Fibroblast of peridontal ligament (primary cell): Measurements from ENCODE around the gene RHBDL3.
"Not testable (repeated sequence)": the region's sequence is repeated elsewhere in the genome, so short reads cannot be mapped to it uniquely, and the experiment has no call there.

Experiments
- DNase-seq: peaks from one replicate; pipeline ENCODE4 v3.0.0-alpha.2; 2010; ENCODE audit errors: extremely low read depth

The RHBDL3 gene

DNA sequence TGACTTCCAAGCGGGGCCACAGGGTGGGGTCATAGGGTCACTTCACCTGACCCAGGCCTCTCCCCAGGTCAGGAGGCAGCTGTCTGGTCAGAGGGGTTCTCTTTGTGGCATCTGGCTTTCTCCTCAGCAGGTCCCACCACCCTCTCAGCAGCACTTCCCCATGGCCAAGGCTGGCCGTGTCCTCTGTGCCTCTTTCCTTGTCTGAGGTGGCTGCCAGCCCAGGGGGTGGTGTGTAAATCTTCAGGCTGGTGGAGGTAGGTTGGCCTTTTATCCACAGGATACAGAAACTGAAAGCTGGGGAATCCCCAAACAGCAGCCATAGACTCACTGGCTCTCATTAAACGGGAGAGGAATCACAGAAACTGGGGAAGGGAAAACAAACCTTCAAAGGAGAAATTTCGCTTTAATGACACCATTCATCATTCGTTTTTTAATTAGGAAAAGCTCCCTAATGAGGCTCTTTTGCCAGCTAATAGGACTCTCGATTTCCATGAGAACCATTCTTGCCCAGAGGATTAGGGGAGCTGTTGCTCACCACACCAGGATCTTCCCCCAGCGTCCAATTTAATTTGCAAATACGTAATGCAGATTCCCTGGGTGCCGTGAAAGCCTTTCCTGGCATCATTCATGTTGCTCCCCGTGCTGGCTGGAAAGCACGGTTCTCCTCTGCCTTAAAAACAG, 58.3 kb downstream of the RHBDL3 start:
- peak; percentile 52 for DNase-seq

GRCh38 chr17:32327911-32328310, 62.3 kb downstream of the RHBDL3 start:
- no peak for DNase-seq

DNA sequence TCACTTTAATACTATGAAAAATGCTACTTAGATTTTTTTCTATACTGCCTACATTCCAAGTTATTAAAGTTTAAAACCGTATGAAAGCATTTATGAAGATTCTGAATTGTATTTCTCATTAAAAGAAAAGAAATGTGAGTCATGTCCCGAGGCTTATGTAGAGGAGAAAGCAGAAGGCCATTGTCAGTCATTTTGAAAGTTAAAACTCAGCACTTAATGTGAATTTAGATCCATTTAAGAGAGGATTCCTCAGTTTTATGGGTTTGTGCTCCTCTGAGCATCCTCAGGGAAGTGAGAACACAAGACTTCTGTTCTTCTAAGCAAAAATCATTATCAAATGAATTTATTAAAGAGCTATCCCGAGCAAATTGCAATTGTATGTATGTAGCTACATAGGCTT, 64.5 kb downstream of the RHBDL3 start:
- DNase-seq = no peak

DNA sequence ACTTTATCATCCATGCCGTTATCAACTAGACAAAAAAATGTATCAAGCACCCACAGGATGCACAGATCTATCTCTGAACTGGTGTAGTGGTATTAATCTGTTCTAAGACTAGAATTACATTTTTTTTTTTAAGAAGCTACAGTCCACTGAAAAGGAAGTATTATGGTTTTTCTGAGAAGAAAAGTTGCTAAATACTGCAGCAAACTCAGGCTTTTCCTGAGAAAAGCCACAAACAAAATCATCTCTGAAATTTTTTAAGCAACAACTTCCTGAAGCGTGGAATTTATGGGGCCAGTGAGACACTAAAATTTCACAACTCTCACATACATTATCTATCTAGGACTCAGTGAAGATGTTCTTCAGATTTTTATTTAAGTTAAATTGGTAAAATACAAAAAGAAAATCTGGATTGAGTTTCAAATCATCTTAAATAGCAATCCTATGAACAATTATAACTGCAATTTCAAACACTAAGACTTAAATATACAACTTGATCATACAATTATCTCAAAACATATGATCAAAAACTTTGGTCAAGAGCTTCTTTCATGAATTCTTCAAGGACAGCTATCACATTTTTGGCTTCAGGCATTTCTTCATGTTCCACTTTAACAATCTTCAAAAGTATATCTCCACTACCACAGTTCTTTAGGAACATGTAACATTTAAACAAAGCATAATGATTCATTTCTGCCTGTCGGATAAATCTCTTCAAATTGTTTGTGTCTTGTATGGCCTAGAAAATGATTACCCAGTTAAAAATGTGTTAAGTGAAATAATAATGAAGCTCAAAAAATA, 65.8 kb downstream of the RHBDL3 start:
- no peak for DNase-seq

DNA sequence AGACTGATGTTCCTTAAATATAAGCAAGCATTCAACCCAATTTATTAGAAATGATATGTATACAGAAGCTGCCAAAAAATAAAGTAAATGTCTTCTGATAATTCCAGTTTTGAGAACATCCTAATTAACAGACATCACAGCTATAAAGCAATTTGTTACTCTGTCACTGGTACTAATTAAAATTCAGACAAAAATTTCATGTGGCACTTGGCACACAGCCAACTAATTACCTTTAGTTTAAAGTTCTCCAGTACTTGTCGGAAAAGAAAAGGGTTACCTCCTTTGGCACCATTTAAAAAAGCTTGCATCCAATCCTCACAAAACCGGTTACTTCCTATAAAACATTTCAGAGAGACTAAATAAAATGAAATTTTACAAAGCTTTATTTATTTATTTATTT, 67.6 kb downstream of the RHBDL3 start:
- no peak for DNase-seq

DNA sequence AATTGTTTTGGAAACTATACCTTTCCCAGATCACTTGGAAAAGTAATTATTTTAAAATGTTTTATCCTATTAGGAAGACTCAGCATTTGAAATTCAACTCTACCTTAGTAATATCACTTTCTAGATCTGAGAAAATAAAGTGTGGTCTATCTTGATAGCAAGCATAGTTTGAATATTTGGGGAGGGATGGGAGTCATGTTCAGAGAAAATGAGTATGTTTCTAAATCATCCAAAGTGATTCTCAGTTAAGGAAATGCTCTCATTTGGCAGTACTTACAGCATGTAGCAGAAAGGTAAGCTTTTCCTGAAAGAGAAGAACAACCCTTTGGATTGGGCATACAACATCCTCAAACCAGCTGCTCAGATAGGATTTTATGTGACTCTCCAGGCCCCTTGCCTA, 69.4 kb downstream of the RHBDL3 start:
- no peak for DNase-seq

GRCh38 chr17:32335687-32336086, 70.1 kb downstream of the RHBDL3 start:
- peak; percentile 51 for DNase-seq

- DNase-seq = peak; percentile 31
Measured at GRCh38 chr17:32341141-32341856, 75.7 kb downstream of the RHBDL3 start.

GRCh38 chr17:32341857-32342602, 76.4 kb downstream of the RHBDL3 start, which contains the start of gene C17orf75:
Gene C17orf75, minus strand, starts transcription at chr17:32342173. Its CDS starts 34 bp downstream, at chr17:32342139.
- DNase-seq = peak; percentile 67

- no peak for DNase-seq
Measured at GRCh38 chr17:32342603-32343325, 77.1 kb downstream of the RHBDL3 start.

DNA sequence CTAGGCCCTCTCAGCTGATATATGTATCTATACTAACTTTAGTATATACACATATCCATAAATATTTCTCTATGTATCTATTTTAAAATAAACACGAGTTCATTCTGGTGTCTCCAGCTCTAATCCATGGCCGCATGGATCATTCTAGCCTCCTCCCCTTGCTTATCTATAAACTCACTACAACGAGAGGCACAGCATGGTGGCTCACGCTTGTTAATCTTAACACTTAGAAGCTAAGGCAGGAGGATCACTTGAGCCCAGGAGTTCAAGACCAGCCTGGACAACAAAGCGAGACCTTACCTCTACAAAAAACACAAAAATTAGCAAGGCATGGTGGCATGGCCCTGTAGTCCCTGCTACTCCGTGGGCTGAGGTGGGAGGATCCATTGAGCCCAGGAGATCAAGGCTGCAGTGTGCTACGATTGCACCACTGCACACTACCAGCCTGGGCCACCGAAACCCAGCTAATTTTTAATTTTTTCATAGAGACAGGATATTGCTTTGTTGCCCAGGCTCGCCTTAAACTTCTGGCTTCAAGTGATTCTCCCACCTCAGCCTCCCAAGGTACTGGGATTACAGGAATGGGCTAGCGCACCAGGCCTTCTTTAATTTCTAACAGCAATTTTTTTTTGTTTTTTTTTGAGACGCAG, 80.4 kb downstream of the RHBDL3 start:
- no peak for DNase-seq

DNA sequence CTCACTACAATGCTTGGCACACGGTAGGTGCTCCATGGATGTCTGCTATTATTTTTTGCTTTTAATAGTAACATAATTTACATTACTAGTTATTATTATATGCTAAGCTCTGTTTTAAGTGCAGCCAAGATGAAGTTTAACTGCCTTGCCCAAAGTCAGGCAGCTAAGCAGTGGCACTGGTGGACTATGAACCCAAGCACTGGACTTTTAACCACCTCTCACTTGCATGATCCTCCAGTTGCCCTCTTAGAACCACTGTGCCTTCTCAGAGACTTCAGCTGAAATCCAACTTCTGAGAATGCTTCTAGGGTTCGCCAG, 82.8 kb downstream of the RHBDL3 start:
- DNase-seq = no peak

GRCh38 chr17:32349503-32349853, 83.8 kb downstream of the RHBDL3 start:
- DNase-seq = no peak

- peak; percentile 96 for DNase-seq
Measured at GRCh38 chr17:32349854-32350665, 84.4 kb downstream of the RHBDL3 start, which contains the start of gene ZNF207. Gene ZNF207, plus strand, starts transcription at chr17:32350157. Its CDS starts 129 bp downstream, at chr17:32350286.

DNA sequence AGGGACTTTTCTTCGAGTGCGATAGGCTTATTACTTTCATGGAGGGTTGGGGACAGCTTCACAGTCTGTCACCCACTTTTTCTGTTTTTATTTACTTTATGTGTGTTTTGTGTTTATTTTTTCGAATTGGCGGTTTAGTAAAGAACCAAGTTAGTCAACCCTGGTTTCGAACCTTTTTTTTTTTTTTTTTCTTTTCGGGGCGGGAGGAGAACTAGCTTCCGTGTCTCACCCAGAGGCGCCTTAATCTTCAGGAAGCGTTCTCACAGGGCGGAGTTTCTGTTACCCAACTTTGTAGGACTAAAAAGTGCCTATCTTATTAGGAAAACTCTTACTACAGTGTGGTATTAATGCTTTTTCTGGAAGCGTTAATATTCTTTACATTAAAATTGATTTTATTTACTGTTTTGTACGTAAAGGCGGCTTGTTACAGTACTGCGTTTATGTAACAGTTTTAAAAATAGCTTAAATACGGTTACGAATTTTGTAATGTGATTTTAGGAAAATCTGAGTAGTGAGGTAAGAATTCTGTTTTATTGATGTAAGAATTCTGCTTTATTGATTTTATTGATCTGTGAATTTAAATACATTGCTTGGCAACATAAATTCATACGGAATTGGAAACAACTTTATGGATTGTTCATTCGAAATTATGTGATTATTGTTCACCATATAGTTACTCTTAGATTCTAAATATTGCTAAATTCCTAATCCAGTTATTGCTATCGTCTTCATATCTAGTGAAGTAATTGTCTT, 85.2 kb downstream of the RHBDL3 start:
- peak; percentile 81 for DNase-seq

- DNase-seq = not testable (repeated sequence)
Measured at GRCh38 chr17:32352734-32353133, 87.1 kb downstream of the RHBDL3 start.

DNA sequence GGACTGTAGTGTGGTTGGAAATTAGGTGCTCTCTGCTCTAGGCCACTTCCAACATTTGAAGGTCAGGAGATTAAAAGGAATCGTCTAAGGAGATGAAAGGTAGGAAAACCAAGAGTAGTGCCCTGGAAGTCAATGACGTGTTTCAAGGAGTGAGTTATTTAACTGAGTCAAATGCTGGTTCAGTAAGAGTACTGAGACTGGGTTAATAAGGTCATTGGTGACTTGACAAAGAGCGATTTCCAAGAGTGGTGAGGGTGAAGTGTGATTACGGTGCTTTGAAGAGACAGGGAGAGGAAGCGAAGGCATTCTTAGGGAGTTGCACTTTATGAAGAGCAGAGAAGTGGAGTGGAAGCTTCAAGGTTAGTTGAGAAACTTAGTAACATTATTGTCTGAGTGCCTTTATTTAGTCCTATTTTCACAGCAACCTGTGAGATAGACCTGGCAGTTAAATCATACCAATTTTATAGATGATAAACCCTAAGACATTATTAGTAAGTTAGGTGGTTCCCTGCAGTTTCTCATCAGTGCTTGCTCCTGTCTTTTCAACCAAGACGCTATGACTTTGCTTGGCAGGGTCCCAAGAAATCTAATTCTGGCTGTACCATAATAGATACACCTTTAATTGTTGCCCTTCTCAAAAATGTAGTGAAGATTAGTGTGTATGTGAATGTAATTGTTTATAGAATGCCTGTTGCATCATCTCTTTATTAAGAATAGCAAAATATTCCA, 90.2 kb downstream of the RHBDL3 start:
- DNase-seq = no peak

- DNase-seq = no peak
Measured at GRCh38 chr17:32356378-32356743, 90.7 kb downstream of the RHBDL3 start.

DNA sequence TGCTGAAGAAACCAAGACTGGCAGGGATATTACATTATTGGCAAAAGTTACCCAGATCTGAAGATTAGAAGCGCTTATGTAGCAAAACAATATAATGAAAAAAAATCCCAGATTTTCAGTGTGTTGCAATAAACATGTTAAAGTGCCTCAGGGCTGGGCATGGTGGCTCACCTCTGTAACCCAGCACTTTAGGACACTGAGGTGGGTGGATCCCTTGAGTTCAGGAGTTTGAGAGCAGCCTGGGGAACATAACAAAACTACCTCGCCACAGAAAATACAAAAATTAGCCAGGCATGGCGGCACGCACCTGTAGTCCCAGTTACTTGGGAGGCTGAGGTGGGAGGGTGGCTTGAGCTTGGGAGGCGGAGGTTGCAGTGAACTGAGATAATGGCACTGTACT, 91.1 kb downstream of the RHBDL3 start:
- DNase-seq = no peak
